Measurements from ENCODE around the gene C3orf20.

The C3orf20 gene

GRCh38 chr3:14822134-14822533 is 147.2 kb downstream of the C3orf20 start:
- Histone ChIP-seq H3K4me3 (IDR thresholded peaks at IDR 0.05; ENCODE audit: insufficient read depth, low read depth, low read length) (no peak overlapping the region), H3K4me1 (ENCODE audit: low read depth, poor library complexity, severe bottlenecking) (no peaks in the 10 kb centered on the region), H3K79me2 (ENCODE audit: insufficient read depth, low read depth) (no peaks in the 10 kb centered on the region), H3K4me2 (no peak overlapping the region), H3K27me3 (ENCODE audit: insufficient read depth, low read depth) (no peaks in the 10 kb centered on the region), H3K27ac (no peak overlapping the region), H3K36me3 (ENCODE audit: insufficient read depth) (no peaks in the 10 kb centered on the region), H4K20me1 (ENCODE audit: insufficient read depth) (no peaks in the 10 kb centered on the region), H2AFZ (ENCODE audit: low read depth) (no peak overlapping the region), H3K9ac (no peak overlapping the region)
- TF ChIP-seq, protein P1, sequence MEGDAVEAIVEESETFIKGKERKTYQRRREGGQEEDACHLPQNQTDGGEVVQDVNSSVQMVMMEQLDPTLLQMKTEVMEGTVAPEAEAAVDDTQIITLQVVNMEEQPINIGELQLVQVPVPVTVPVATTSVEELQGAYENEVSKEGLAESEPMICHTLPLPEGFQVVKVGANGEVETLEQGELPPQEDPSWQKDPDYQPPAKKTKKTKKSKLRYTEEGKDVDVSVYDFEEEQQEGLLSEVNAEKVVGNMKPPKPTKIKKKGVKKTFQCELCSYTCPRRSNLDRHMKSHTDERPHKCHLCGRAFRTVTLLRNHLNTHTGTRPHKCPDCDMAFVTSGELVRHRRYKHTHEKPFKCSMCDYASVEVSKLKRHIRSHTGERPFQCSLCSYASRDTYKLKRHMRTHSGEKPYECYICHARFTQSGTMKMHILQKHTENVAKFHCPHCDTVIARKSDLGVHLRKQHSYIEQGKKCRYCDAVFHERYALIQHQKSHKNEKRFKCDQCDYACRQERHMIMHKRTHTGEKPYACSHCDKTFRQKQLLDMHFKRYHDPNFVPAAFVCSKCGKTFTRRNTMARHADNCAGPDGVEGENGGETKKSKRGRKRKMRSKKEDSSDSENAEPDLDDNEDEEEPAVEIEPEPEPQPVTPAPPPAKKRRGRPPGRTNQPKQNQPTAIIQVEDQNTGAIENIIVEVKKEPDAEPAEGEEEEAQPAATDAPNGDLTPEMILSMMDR (conservative IDR thresholded peaks at IDR 0.05; ENCODE audit: low read depth, low read length) = no peak
